ENCODE results near the gene PPIP5K2.

The PPIP5K2 gene

DNA sequence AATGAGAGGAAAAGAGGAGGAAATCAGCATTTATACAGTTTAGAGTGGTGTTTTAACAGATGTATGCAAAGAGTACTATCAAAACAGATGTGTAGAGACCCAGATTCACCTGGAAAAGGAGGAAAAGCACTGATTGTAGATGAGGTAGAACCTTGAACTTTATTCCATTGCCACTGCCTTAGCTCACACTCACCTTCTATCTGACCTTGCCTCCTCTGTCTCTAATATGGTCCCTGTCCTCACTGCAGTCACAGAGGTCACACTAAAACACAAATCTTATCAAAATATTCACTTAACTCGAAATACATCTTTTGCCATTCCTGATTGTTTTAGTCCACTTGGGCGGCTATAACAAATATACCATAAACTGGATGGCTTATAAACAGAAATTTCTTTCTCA lies 7.2 kb upstream of the PPIP5K2 start:
- DNase-seq (ENCODE audit: extremely low spot score), result no peak
- ChIA-PET CTCF (interaction anchor here (0.6 to 0.7 kb wide), 2 partner anchors 7 to 373 kb away, joined by 3 to 6 read pairs; partner anchors contain the start of gene PPIP5K2), POLR2A (interaction anchor here (1.4 kb wide), 1 partner anchor 146 kb away, joined by 4 read pairs; the partner anchor contains the start of gene MACIR)
- TF ChIP-seq L3MBTL2 (conservative IDR thresholded peaks at IDR 0.05) (no peak), NFRKB (IDR thresholded peaks at IDR 0.05) (no peak), ELF4 (IDR thresholded peaks at IDR 0.05) (no peak), CTBP1 (IDR thresholded peaks at IDR 0.05; ENCODE audit: borderline replicate concordance) (no peak), FOXK2 (IDR thresholded peaks at IDR 0.05) (no peak)

DNA sequence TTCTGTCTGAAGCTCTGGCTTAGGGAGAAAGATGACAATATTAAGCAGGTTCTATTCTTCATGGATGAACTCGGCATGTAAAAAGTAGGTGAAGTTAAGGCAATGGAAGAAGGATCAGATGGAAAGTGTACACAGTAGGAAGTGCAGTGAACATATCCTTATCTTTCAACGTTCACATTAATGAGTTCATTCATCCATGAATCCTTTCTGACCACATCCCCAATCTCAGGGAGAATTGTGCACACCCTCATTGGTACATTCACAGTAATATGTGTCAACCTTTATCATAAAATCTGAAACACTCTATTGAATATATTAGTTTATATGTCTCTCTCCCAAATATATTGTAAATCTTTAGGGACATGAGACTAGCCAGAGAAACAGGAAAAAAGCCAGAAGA lies 5.7 kb upstream of the PPIP5K2 start:
- DNase-seq (ENCODE audit: extremely low spot score), result no peak
- POLR2A ChIA-PET, result no interaction called here
- CTCF ChIA-PET, result no interaction called here

DNA sequence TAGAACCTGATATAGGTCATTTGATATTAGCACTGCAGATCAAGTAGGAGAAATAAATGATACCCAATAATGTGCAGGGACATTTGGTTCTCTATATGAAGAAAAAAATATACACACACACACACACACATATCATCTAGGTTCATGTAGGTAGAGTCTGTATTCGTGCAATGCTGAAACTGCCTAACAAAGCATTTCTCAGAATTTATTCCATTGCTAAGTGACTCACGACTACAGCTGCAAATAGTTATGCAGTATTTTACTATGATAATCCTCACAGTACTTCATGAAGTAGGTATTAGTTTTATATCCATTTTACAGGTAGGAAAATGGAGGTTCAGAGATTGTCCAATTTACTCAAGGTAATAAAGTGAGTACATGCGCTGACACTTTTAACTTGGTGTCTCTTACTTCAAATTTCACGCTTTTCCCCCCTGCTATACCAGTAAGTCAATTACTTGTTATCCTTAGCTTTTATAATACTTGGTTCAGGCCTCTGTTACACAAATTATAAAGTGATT lies 2.6 kb upstream of the PPIP5K2 start:
- TF ChIP-seq, protein P1, sequence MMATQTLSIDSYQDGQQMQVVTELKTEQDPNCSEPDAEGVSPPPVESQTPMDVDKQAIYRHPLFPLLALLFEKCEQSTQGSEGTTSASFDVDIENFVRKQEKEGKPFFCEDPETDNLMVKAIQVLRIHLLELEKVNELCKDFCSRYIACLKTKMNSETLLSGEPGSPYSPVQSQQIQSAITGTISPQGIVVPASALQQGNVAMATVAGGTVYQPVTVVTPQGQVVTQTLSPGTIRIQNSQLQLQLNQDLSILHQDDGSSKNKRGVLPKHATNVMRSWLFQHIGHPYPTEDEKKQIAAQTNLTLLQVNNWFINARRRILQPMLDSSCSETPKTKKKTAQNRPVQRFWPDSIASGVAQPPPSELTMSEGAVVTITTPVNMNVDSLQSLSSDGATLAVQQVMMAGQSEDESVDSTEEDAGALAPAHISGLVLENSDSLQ (IDR thresholded peaks at IDR 0.05), result no peak
- TF ChIP-seq FOXK2 (IDR thresholded peaks at IDR 0.05) (no peak), BHLHE40 (IDR thresholded peaks at IDR 0.05; ENCODE audit: borderline replicate concordance) (no peak), NFRKB (IDR thresholded peaks at IDR 0.05) (no peak), FOXA1 (IDR thresholded peaks at IDR 0.05) (no peak), SP1 (IDR thresholded peaks at IDR 0.05) (no peak), LEF1 (IDR thresholded peaks at IDR 0.05; ENCODE audit: borderline replicate concordance) (no peak)
- CTCF ChIA-PET, result no interaction called here

More for the DNA sequence above, 5.7 kb upstream of the PPIP5K2 start:
- TF ChIP-seq, protein P1 (IDR thresholded peaks at IDR 0.05), result no peak
- TF ChIP-seq LEF1 (IDR thresholded peaks at IDR 0.05; ENCODE audit: borderline replicate concordance), result no peak
- TF ChIP-seq NFRKB (IDR thresholded peaks at IDR 0.05), result no peak
- no peak for TF ChIP-seq SUZ12 (IDR thresholded peaks at IDR 0.05)
- no peak for TF ChIP-seq TARDBP (IDR thresholded peaks at IDR 0.05)
- no peak for TF ChIP-seq ZNF384 (IDR thresholded peaks at IDR 0.05)

DNA sequence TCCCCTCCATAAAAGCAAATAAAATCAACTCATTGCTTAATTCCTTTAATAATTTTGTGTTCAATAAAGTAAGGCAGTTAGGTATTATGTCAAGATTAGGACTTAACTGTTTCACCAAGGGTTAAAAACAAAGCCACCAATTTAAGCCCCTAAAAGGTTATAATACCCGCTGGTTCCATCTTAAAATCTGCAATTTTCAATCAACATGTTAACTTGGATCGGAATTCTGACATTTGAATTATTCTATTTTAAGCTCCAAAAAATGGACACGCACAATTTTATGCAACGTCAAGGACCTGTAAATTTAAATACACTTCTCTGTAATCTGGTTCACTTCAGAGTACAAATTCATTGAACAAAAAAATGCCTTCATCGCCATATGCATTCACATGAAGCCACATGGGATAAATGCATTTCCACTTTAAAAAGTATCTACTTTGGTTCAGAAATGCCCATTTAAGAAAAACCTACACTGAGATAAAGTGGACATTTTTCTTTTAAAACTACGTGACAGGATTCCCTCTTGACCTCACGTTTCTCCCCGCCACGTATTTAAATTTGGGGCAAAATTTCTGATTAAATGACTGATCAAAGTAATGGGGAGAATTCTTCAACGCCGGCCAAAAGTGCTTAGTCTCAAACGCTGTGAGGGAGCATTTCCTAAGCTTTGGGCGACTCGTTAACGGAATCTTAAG lies 884 bp upstream of the PPIP5K2 start:
- CTCF ChIA-PET, result interaction anchor here (0.6 to 0.7 kb wide), 2 partner anchors 9 to 491 kb away, joined by 3 read pairs; no protein-coding TSS in a partner anchor
- no peak for DNase-seq (ENCODE audit: extremely low spot score)
- TF ChIP-seq L3MBTL2 (conservative IDR thresholded peaks at IDR 0.05) (peak; percentile 39), SUZ12 (IDR thresholded peaks at IDR 0.05) (no peak)
- POLR2A ChIA-PET, result interaction anchor here (0.6 to 2.3 kb wide), 16 partner anchors 8 to 394 kb away, joined by 3 to 22 read pairs (median 4); partner anchors contain the start of genes MACIR and PAM

More for the DNA sequence above, 2.6 kb upstream of the PPIP5K2 start:
- DNase-seq (ENCODE audit: extremely low spot score), result no peak
- POLR2A ChIA-PET, result no interaction called here

GRCh38 chr5:103120607-103121200 lies 603 bp downstream of the PPIP5K2 start:
- DNase-seq (ENCODE audit: extremely low spot score), result peak; percentile 18
- TF ChIP-seq, protein P1 (IDR thresholded peaks at IDR 0.05), result no peak
- TF ChIP-seq ARNT (IDR thresholded peaks at IDR 0.05) (no peak), NFRKB (IDR thresholded peaks at IDR 0.05) (no peak), SP1 (IDR thresholded peaks at IDR 0.05) (no peak), LEF1 (IDR thresholded peaks at IDR 0.05; ENCODE audit: borderline replicate concordance) (no peak), FOXA1 (IDR thresholded peaks at IDR 0.05) (no peak), CTBP1 (IDR thresholded peaks at IDR 0.05; ENCODE audit: borderline replicate concordance) (no peak), ELF4 (IDR thresholded peaks at IDR 0.05) (no peak), HDGF (IDR thresholded peaks at IDR 0.05; ENCODE audit: borderline replicate concordance) (no peak), L3MBTL2 (conservative IDR thresholded peaks at IDR 0.05) (no peak; the same call in none of the 2 replicates), BHLHE40 (IDR thresholded peaks at IDR 0.05; ENCODE audit: borderline replicate concordance) (no peak), ZNF384 (IDR thresholded peaks at IDR 0.05) (no peak), TARDBP (IDR thresholded peaks at IDR 0.05) (no peak), SUZ12 (IDR thresholded peaks at IDR 0.05) (no peak)
- ChIA-PET CTCF (interaction anchor here (0.6 kb wide), 1 partner anchor 8 kb away, joined by 3 read pairs; no protein-coding TSS in a partner anchor), POLR2A (interaction anchor here (0.8 to 2.3 kb wide), 11 partner anchors 13 to 825 kb away, joined by 3 to 22 read pairs (median 4); partner anchors contain the start of genes MACIR and PAM)

GRCh38 chr5:103122242-103122641 lies 2.1 kb downstream of the PPIP5K2 start:
- ChIA-PET POLR2A (no interaction called here), CTCF (no interaction called here)
- DNase-seq (ENCODE audit: extremely low spot score), result no peak
- TF ChIP-seq CTBP1 (IDR thresholded peaks at IDR 0.05; ENCODE audit: borderline replicate concordance), result no peak
- no peak for TF ChIP-seq L3MBTL2 (conservative IDR thresholded peaks at IDR 0.05)
- TF ChIP-seq LEF1 (IDR thresholded peaks at IDR 0.05; ENCODE audit: borderline replicate concordance), result no peak
- TF ChIP-seq ZNF384 (IDR thresholded peaks at IDR 0.05), result no peak
- TF ChIP-seq FOXA1 (IDR thresholded peaks at IDR 0.05), result no peak

DNA sequence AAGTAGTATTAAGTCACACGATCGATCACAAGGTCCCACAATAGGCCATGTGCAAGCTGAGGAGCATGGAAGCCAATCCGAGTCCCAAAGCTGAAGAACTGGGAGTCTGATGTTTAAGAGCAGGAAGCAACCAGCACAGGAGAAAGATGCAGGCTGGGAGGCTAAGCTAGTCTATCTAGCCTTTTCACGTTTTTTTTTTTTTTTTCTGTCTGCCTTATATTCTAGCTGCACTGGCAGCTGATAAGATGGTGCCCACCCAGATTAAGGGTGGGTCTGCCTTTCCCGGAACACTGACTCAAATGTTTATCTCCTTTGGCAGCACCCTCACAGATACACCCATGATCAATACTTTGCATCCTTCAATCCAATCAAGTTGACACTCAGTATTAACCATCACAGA lies 6.5 kb downstream of the PPIP5K2 start:
- no peak for DNase-seq (ENCODE audit: extremely low spot score)
- ChIA-PET CTCF (no interaction called here), POLR2A (no interaction called here)
- no peak for TF ChIP-seq NFRKB (IDR thresholded peaks at IDR 0.05)
- TF ChIP-seq ELF4 (IDR thresholded peaks at IDR 0.05), result no peak
- TF ChIP-seq FOXA1 (IDR thresholded peaks at IDR 0.05), result no peak

All from HEK293T (cell line).